Stimulated activated CD4-positive, alpha-beta T cell treated with anti-CD3 and anti-CD28 coated beads, Interleukin-12 subunit alpha, Interleukin-12 subunit beta, amount 100 ng/mL, for 24 hours (primary cell): ENCODE data around the gene MVB12B.

Source experiments
- DNase-seq, 2 experiments: peaks; one replicate each; pipeline ENCODE4 v3.0.0-alpha.2; 2020; ENCODE audit warnings: low read depth in 2 of 2

Gene MVB12B

GRCh38 chr9:126517833-126518356 is 191.3 kb downstream of the MVB12B start:
- DNase-seq = no peak

GRCh38 chr9:126518763-126519162 is 192.1 kb downstream of the MVB12B start:
- no peak for DNase-seq

- DNase-seq = no peak
These were observed 193.2 kb downstream of the MVB12B start for GRCh38 chr9:126519660-126520420.

- DNase-seq = no peak
These were observed 193.8 kb downstream of the MVB12B start for GRCh38 chr9:126520453-126520852.

GRCh38 chr9:126521089-126521488 is 194.5 kb downstream of the MVB12B start:
- DNase-seq = no peak

- no peak for DNase-seq
These were observed 194.9 kb downstream of the MVB12B start for GRCh38 chr9:126521551-126521950.

- DNase-seq = no peak
These were observed 195.5 kb downstream of the MVB12B start for GRCh38 chr9:126521976-126522590.

GRCh38 chr9:126522612-126523356 is 196.2 kb downstream of the MVB12B start:
- DNase-seq = no peak

- peak in 1 of 2 experiments; percentile 25 for DNase-seq
These were observed 197.0 kb downstream of the MVB12B start for GRCh38 chr9:126523611-126524111.

GRCh38 chr9:126524353-126525077 is 197.9 kb downstream of the MVB12B start:
- no peak for DNase-seq

GRCh38 chr9:126526218-126527108 is 199.8 kb downstream of the MVB12B start:
- no peak for DNase-seq

- no peak for DNase-seq
These were observed 200.6 kb downstream of the MVB12B start for GRCh38 chr9:126527109-126527825.

GRCh38 chr9:126528111-126528510 is 201.5 kb downstream of the MVB12B start:
- DNase-seq = no peak

GRCh38 chr9:126528915-126529314 is 202.3 kb downstream of the MVB12B start:
- no peak for DNase-seq

GRCh38 chr9:126531035-126531571 is 204.5 kb downstream of the MVB12B start:
- no peak for DNase-seq

- no peak for DNase-seq
These were observed 205.0 kb downstream of the MVB12B start for GRCh38 chr9:126531591-126531990.

GRCh38 chr9:126532019-126532462 is 205.4 kb downstream of the MVB12B start:
- no peak for DNase-seq

- no peak for DNase-seq
These were observed 205.9 kb downstream of the MVB12B start for GRCh38 chr9:126532489-126532888.
